ENCODE results near the gene CD81. TPM values are rescaled to one million over a fixed set of nuclear protein-coding genes. Genes with fewer than 3 reads are reported as not detected.
A peak's percentile ranks its signal among the peaks of the same experiment; 100 is the strongest.

The CD81 gene
- total RNA-seq, 2 experiments from 2014 or later, result 181 to 183 TPM

DNA sequence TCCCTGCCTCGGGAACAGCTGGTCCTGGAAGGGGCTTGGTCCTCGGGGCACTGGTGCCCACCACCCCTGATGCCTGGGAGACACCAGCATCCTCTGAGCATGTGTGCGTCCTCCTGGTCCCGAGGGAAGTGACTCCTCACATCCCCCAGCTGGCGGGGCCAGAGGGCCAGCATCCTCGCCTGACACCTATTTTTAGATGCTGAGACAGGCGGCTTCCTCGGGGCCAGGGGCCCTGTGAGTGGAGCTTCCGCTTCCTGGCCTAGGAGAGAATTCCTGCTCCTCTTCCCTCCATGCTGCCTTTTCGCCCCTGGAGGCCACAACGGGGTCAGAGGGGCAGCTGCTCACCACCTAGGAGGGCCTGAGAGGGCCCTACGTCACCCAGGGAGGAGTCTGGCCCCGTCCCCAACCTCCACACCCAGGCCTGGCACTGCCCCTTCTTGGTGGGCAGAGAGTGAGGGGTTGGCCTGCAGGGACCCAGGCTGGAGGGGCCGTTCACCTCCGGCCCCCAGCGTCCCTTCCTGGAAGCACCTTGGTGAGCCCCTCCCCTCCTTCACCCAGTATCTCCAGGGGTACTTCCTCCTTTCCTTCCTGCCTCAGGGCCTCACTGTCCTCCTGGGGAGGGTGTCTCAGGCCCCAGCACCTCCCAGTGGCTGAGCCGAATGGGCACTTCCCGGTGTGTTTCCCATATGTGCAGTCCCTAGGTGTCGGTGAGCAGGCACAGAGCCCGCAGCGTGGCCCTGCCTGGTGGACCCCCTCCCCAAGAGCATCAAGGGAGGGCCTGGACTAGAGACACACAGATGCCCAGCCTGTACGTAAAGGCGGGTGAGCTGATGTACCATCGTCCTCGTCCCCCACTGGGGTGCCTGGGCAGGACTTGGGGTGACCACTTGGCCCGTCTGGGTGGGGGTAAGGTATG is 6.1 kb downstream of the CD81 start:
- peaks cover 74% of the 10 kb centered on the region for H3K4me1 Mint-ChIP-seq (ENCODE audit: low read depth)
- H3K4me3 Mint-ChIP-seq, result peak overlapping the region; percentile 58
- peaks cover 0 to 7% of the 10 kb centered on the region in 2 experiments for H3K9me3 ChIP-seq (ENCODE audit: control insufficient read depth in 1 of 2, insufficient read depth in 1 of 2, low read length in 2 of 2)
- ATAC-seq (ENCODE audit: poor library complexity) (no peak), DNase-seq (peak in 3 of 14 experiments; percentile 3 to 25 (median 9))
- H3K27me3 ChIP-seq (ENCODE audit: control insufficient read depth in 1 of 2, insufficient read depth in 2 of 2, low read length in 2 of 2), result no peaks in the 10 kb centered on the region
- H3K9me3 Mint-ChIP-seq, result no peaks in the 10 kb centered on the region
- CTCF ChIA-PET, result no interaction called here
- H3K27ac Mint-ChIP-seq, result peak overlapping the region; percentile 14
- H3K27ac ChIP-seq (ENCODE audit: low read depth in 1 of 2, low read length in 2 of 2), result peak overlapping the region in 1 of 2 donors; percentile 9
- H3K27me3 Mint-ChIP-seq, result no peaks in the 10 kb centered on the region
- peaks cover 11% of the 10 kb centered on the region for H3K36me3 Mint-ChIP-seq (ENCODE audit: low read depth)
- intact Hi-C loops (cut with DNase I, micrococcal nuclease), result no loop called here
- H3K36me3 ChIP-seq (ENCODE audit: insufficient read depth, low read length), result peaks cover 5% of the 10 kb centered on the region
- peaks cover 97% of the 10 kb centered on the region for H3K4me1 ChIP-seq (ENCODE audit: insufficient read depth, low read length)
- H3K4me3 ChIP-seq (ENCODE audit: low read length), result no peak overlapping the region
- POLR2A ChIA-PET, result interaction anchor here (0.7 kb wide), 1 partner anchor 607 kb away, joined by 3 read pairs; no protein-coding TSS in a partner anchor
- TF ChIP-seq, protein P1, sequence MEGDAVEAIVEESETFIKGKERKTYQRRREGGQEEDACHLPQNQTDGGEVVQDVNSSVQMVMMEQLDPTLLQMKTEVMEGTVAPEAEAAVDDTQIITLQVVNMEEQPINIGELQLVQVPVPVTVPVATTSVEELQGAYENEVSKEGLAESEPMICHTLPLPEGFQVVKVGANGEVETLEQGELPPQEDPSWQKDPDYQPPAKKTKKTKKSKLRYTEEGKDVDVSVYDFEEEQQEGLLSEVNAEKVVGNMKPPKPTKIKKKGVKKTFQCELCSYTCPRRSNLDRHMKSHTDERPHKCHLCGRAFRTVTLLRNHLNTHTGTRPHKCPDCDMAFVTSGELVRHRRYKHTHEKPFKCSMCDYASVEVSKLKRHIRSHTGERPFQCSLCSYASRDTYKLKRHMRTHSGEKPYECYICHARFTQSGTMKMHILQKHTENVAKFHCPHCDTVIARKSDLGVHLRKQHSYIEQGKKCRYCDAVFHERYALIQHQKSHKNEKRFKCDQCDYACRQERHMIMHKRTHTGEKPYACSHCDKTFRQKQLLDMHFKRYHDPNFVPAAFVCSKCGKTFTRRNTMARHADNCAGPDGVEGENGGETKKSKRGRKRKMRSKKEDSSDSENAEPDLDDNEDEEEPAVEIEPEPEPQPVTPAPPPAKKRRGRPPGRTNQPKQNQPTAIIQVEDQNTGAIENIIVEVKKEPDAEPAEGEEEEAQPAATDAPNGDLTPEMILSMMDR (IDR thresholded peaks at IDR 0.05), result no peak

DNA sequence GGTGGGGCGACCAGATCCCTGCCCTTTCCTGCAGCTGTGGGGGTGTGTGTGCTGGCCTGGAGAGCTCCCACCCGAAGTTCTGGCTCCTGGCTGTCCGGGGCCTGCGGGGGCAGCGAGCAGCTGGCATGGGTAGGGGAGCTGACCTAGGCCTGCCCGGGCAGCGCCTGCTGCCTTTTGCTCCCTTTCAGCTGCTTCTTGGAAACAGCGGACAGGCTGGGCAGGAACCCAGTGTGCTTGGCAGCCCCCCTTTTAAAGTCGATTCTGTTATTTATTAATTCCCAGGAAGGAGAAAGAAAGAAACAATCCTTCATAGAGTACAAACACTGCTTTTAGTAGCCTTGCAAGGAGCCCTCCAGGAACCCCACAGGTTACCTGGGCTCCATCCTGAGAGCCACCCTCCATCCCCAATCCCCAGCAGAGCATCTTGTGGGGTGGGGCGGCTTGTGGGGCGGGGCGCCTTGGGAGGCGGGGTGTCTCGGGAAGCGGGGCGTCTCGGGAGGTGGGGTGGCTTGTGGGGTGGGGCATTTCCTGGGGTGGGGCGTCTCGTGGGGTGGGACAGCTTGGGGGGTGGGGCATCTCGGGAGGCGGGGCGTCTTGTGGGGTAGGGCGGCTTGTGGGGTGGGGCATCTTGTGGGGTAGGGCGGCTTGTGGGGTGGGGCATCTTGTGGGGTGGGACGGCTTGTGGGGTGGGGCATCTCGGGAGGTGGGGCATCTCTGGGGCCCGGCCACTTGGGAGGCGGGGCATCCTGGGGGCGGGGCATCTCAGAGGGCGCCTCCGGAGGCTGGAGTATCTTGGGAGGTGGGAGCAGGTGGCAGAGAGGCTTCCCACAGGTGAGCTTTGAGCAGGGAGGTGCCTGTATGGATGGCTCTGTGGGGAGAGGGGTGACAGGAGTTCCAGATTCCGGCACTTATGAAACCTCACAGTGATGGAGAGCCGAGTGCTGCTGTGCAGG is 7.0 kb downstream of the CD81 start:
- peak overlapping the region; percentile 56 for H3K4me3 Mint-ChIP-seq
- TF ChIP-seq, protein P1 (IDR thresholded peaks at IDR 0.05), result no peak
- Histone ChIP-seq H3K4me1 (ENCODE audit: insufficient read depth, low read length) (peaks cover 97% of the 10 kb centered on the region), H3K27ac (ENCODE audit: low read depth in 1 of 2, low read length in 2 of 2) (no peak overlapping the region), H3K27me3 (ENCODE audit: control insufficient read depth in 1 of 2, insufficient read depth in 2 of 2, low read length in 2 of 2) (no peaks in the 10 kb centered on the region), H3K9me3 (ENCODE audit: control insufficient read depth in 1 of 2, insufficient read depth in 1 of 2, low read length in 2 of 2) (peaks cover 0 to 7% of the 10 kb centered on the region in 2 experiments), H3K4me3 (ENCODE audit: low read length) (no peak overlapping the region), H3K36me3 (ENCODE audit: insufficient read depth, low read length) (peaks cover 10% of the 10 kb centered on the region)
- peaks cover 15% of the 10 kb centered on the region for H3K36me3 Mint-ChIP-seq (ENCODE audit: low read depth)
- ATAC-seq (ENCODE audit: poor library complexity) (peak; percentile 25), DNase-seq (peak in 7 of 14 experiments; percentile 12 to 73 (median 37))
- POLR2A ChIA-PET, result no interaction called here
- peaks cover 73% of the 10 kb centered on the region for H3K4me1 Mint-ChIP-seq (ENCODE audit: low read depth)
- peak overlapping the region; percentile 75 for H3K27ac Mint-ChIP-seq
- no peaks in the 10 kb centered on the region for H3K27me3 Mint-ChIP-seq
- H3K9me3 Mint-ChIP-seq, result no peaks in the 10 kb centered on the region
- CTCF ChIA-PET, result interaction anchor here (1.5 kb wide), 1 partner anchor 37 kb away, joined by 4 read pairs; no protein-coding TSS in a partner anchor
- intact Hi-C loops (cut with DNase I, micrococcal nuclease), result no loop called here
